GM19468 (cell line): ENCODE results near the gene ITGB8.

Source experiments
- ATAC-seq: cut with Tn5 transposase; IDR thresholded peaks from one replicate; pipeline ENCODE4 v1.9.1; 2021; ENCODE audit warnings: mild to moderate bottlenecking, moderate library complexity, moderate number of reproducible peaks; ENCODE audit not compliant: unreplicated experiment; ENCODE audit errors: extremely low read depth

ITGB8 gene

DNA sequence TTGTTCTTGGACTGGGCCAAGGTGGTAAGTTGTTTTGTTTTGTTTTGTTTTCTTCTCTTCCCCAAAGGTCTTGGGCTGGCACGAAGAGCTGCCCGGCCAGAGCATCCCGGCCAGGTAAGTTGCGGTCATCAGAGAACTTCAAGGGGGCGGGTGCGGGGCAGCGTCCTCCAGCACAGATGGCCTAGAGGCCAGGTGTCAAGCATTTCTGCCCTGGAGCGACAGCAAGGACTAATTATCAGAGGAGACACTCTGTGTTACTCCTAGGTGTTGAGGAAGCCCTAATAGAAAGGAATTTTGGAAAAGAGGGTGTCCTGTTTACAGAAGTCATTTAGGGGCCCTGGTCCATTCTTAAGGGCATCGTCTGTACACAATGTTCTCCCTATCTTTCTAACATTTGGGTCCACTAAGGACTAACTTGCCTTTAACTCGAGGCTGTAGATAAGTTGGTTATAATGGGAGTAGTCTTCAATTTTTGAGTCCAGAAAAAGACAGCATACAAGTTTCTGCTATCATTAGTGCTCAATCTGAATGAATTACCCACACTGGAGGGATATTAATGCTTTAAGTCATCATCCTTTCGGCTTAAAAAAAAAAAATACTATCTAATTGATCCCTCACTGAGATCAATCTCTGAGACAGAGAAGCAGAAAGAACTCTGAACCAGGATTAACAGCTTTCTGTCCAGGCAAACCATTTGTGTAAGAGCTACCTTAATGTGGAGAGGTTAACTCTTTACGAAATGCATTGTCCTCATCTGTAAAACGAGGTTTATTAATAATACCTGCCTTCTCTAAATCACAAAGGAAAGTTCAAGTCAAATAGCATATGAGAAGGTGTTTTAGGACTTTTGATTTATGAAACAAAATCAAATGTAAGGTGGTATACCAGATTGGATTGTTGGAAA is 1.5 kb downstream of the ITGB8 start:
- ATAC-seq, result no peak

GRCh38 chr7:20338285-20338684 is 7.6 kb downstream of the ITGB8 start:
- no peak for ATAC-seq

DNA sequence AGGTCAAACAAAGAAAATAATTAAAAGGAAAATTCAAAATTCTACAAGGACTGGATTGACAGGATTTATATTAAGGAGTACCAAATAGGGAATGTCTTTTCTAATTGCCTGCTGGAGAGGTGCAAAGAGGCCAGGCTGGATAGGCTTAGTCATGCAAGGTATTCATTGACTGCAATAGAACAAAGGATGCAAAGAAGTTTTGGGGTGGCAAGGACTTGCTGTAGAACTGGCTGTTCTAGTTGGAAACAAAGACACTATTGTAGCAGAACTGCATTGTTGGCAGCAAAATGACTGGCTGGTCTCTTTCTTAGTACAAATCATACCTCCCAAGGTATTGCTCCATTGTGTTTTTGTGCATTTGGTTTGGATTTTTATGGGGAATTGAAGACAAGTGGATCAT is 10.1 kb downstream of the ITGB8 start:
- ATAC-seq, result no peak

DNA sequence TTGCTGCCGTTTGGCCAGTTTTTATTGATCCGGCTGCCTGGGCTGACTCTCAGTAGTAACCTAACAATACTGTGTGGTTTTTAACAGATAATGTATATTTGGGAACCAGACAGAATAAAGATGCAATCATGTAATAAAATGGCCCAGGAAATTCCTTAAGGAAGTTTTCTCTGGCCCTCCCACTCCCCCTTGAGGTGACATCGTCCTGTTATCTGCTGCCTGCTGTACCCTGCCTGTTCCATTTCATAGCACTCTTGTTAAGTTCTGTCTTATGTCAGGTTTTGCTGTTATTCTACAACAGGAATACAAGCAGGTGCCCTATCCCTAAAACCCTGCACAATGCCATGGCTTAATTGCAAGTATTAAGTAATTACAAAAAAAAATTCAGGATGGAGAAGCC is 12.5 kb downstream of the ITGB8 start:
- no peak for ATAC-seq

DNA sequence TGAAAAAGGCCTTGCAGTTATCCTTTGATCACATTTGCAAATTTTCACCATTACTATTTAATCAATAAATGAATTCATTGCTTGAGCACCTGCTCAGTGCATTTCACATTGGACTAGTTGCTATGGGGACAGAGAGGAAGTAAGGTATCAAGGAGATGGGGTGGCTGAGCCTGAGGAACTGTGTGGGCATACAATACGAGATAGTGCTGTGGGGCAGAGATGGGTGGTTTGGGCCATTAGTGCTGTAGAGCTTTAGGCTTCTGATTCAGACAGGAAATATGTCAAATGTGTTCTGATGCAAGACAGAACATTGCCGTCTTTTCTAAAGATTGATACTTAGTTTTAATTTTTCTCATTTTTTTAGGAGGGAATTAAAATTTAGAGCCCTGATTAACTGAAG is 13.2 kb downstream of the ITGB8 start:
- no peak for ATAC-seq

GRCh38 chr7:20344396-20344795 is 13.7 kb downstream of the ITGB8 start:
- no peak for ATAC-seq

- no peak for ATAC-seq
These were observed 15.9 kb downstream of the ITGB8 start for GRCh38 chr7:20346577-20346976.

- ATAC-seq, result no peak
These were observed 17.0 kb downstream of the ITGB8 start for GRCh38 chr7:20347680-20348079.

GRCh38 chr7:20348125-20348807 is 17.6 kb downstream of the ITGB8 start:
- ATAC-seq, result no peak

GRCh38 chr7:20350518-20350951 is 19.8 kb downstream of the ITGB8 start:
- no peak for ATAC-seq

DNA sequence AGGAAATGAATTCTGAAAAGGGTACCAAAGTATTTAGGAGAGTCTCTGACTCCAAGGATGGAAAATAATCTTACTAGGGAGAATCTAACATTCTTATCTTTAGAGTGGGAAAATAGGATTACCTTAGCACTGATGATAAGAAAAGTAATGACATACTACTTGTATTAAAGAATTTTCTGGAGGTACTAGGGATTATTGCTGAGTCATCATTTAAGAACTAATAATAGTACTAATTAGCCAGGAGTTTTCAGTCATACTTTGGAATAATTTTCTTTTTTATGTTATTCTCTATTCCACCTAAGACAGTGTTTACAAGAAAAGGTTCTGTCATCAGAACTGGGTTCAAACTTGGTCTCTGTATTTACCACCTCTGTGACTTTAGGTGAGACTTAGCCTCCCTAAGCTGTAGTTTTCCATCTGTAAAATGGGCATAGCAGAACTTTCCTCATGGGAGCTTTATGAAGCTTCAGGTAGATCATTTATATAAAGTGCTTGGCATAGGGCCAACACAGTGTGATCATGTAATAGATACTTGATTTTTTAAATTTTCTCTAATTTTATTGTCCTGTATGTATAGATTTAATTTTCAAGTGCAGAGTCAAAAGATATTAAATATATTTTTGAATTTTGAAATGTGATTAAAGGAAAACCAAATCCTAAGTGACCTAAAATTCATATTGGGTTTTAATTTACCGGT is 20.4 kb downstream of the ITGB8 start:
- ATAC-seq, result no peak

- ATAC-seq, result no peak
These were observed 21.2 kb downstream of the ITGB8 start for GRCh38 chr7:20351901-20352300.

- ATAC-seq, result no peak
These were observed 22.0 kb downstream of the ITGB8 start for GRCh38 chr7:20352573-20353306.

- ATAC-seq, result no peak
These were observed 24.2 kb downstream of the ITGB8 start for GRCh38 chr7:20354610-20355528.

DNA sequence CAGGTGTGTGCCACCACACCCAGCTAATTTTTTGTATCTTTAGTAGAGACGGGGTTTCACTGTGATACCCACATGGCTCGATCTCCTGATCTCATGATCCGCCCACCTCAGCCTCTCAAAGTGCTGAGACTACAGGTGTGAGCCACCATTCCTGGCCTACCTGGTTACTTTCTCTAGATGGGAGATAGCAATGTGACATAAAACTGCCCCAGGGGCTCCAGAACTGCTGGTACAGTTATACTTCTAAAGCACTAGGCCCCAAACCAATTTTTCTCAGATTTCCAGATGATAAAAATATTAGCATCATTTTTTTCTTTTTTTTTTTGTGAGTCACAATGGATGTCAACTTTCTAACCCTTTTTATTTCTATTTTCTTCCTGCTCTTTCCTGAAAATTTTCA is 27.4 kb downstream of the ITGB8 start:
- ATAC-seq, result no peak

- ATAC-seq, result no peak
These were observed 28.1 kb downstream of the ITGB8 start for GRCh38 chr7:20358762-20359282.

DNA sequence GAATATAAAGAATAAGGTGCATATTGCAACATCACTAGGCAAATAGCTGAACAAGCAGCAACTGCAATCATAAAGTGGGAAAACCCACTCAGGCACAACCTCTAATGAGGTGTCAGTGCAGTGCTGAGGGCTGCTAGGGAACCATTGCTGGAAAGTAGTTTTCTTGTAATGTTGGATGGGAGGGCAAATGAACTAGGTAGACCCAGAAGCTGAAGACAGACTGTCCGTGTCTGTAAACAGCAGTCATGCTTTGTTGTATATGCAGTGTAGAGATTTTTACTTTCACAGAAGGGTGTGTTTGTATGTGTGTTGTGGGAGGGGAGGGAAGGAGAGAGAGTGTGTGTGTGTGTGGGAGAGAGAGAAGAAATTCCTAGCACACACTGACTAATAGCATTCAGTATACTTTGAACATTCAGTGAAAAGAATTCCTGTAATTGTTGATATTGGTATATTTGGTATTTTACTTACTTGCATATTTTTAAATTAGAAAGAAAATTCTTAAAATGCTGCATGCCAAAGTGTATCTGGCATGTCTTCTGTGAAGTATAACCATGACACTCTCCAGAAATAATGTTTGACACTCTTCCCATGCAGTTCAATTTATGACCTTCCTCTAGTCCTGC is 28.8 kb downstream of the ITGB8 start:
- no peak for ATAC-seq

GRCh38 chr7:20362574-20363253 is 32.0 kb downstream of the ITGB8 start:
- no peak for ATAC-seq
